ENCODE measurements around the gene UGT1A6.

Gene UGT1A6

GRCh38 chr2:233795735-233796171 lies 103.1 kb downstream of the UGT1A6 start:
- Histone ChIP-seq H3K9me3 (ENCODE audit: control insufficient read depth, low read depth, low read length) (no peaks in the 10 kb centered on the region), H3K36me3 (ENCODE audit: control insufficient read depth, low read depth, low read length) (no peaks in the 10 kb centered on the region), H3K4me3 (ENCODE audit: low read length) (no peak overlapping the region), H3K4me1 (ENCODE audit: control insufficient read depth, low read depth, low read length) (no peaks in the 10 kb centered on the region), H3K27ac (ENCODE audit: low read length) (no peak overlapping the region), H3K27me3 (ENCODE audit: control insufficient read depth, insufficient read depth, low read length) (no peaks in the 10 kb centered on the region), H3K9ac (ENCODE audit: low read length) (no peak overlapping the region)

GRCh38 chr2:233796254-233796653 lies 103.6 kb downstream of the UGT1A6 start:
- no peaks in the 10 kb centered on the region for H3K9me3 ChIP-seq (ENCODE audit: control insufficient read depth, low read depth, low read length)
- H3K27me3 ChIP-seq (ENCODE audit: control insufficient read depth, insufficient read depth, low read length): no peaks in the 10 kb centered on the region
- H3K27ac ChIP-seq (ENCODE audit: low read length): no peak overlapping the region
- no peak overlapping the region for H3K4me3 ChIP-seq (ENCODE audit: low read length)
- no peaks in the 10 kb centered on the region for H3K36me3 ChIP-seq (ENCODE audit: control insufficient read depth, low read depth, low read length)
- no peak overlapping the region for H3K9ac ChIP-seq (ENCODE audit: low read length)
- no peaks in the 10 kb centered on the region for H3K4me1 ChIP-seq (ENCODE audit: control insufficient read depth, low read depth, low read length)

GRCh38 chr2:233798335-233799086 lies 105.8 kb downstream of the UGT1A6 start:
- H3K27me3 ChIP-seq (ENCODE audit: control insufficient read depth, insufficient read depth, low read length): no peaks in the 10 kb centered on the region
- no peaks in the 10 kb centered on the region for H3K4me1 ChIP-seq (ENCODE audit: control insufficient read depth, low read depth, low read length)
- no peak overlapping the region for H3K27ac ChIP-seq (ENCODE audit: low read length)
- no peak overlapping the region for H3K9ac ChIP-seq (ENCODE audit: low read length)
- H3K9me3 ChIP-seq (ENCODE audit: control insufficient read depth, low read depth, low read length): no peaks in the 10 kb centered on the region
- no peak overlapping the region for H3K4me3 ChIP-seq (ENCODE audit: low read length)
- no peaks in the 10 kb centered on the region for H3K36me3 ChIP-seq (ENCODE audit: control insufficient read depth, low read depth, low read length)

- no peaks in the 10 kb centered on the region for H3K4me1 ChIP-seq (ENCODE audit: control insufficient read depth, low read depth, low read length)
- H3K9me3 ChIP-seq (ENCODE audit: control insufficient read depth, low read depth, low read length): no peaks in the 10 kb centered on the region
- H3K27me3 ChIP-seq (ENCODE audit: control insufficient read depth, insufficient read depth, low read length): no peaks in the 10 kb centered on the region
- no peaks in the 10 kb centered on the region for H3K36me3 ChIP-seq (ENCODE audit: control insufficient read depth, low read depth, low read length)
- H3K9ac ChIP-seq (ENCODE audit: low read length): no peak overlapping the region
- H3K27ac ChIP-seq (ENCODE audit: low read length): no peak overlapping the region
- no peak overlapping the region for H3K4me3 ChIP-seq (ENCODE audit: low read length)
Observed at GRCh38 chr2:233799087-233799665, 106.5 kb downstream of the UGT1A6 start.

GRCh38 chr2:233799716-233800115 lies 107.0 kb downstream of the UGT1A6 start:
- no peaks in the 10 kb centered on the region for H3K9me3 ChIP-seq (ENCODE audit: control insufficient read depth, low read depth, low read length)
- no peaks in the 10 kb centered on the region for H3K27me3 ChIP-seq (ENCODE audit: control insufficient read depth, insufficient read depth, low read length)
- no peaks in the 10 kb centered on the region for H3K4me1 ChIP-seq (ENCODE audit: control insufficient read depth, low read depth, low read length)
- H3K36me3 ChIP-seq (ENCODE audit: control insufficient read depth, low read depth, low read length): no peaks in the 10 kb centered on the region
- no peak overlapping the region for H3K9ac ChIP-seq (ENCODE audit: low read length)
- no peak overlapping the region for H3K27ac ChIP-seq (ENCODE audit: low read length)
- H3K4me3 ChIP-seq (ENCODE audit: low read length): no peak overlapping the region

GRCh38 chr2:233800208-233800607 lies 107.5 kb downstream of the UGT1A6 start:
- no peaks in the 10 kb centered on the region for H3K4me1 ChIP-seq (ENCODE audit: control insufficient read depth, low read depth, low read length)
- no peaks in the 10 kb centered on the region for H3K27me3 ChIP-seq (ENCODE audit: control insufficient read depth, insufficient read depth, low read length)
- no peak overlapping the region for H3K27ac ChIP-seq (ENCODE audit: low read length)
- no peaks in the 10 kb centered on the region for H3K36me3 ChIP-seq (ENCODE audit: control insufficient read depth, low read depth, low read length)
- H3K9ac ChIP-seq (ENCODE audit: low read length): no peak overlapping the region
- H3K9me3 ChIP-seq (ENCODE audit: control insufficient read depth, low read depth, low read length): no peaks in the 10 kb centered on the region
- no peak overlapping the region for H3K4me3 ChIP-seq (ENCODE audit: low read length)

- no peak overlapping the region for H3K4me3 ChIP-seq (ENCODE audit: low read length)
- no peak overlapping the region for H3K27ac ChIP-seq (ENCODE audit: low read length)
- H3K27me3 ChIP-seq (ENCODE audit: control insufficient read depth, insufficient read depth, low read length): no peaks in the 10 kb centered on the region
- no peaks in the 10 kb centered on the region for H3K4me1 ChIP-seq (ENCODE audit: control insufficient read depth, low read depth, low read length)
- H3K36me3 ChIP-seq (ENCODE audit: control insufficient read depth, low read depth, low read length): no peaks in the 10 kb centered on the region
- H3K9me3 ChIP-seq (ENCODE audit: control insufficient read depth, low read depth, low read length): no peaks in the 10 kb centered on the region
- H3K9ac ChIP-seq (ENCODE audit: low read length): no peak overlapping the region
Observed at GRCh38 chr2:233801357-233802131, 108.9 kb downstream of the UGT1A6 start.

- Histone ChIP-seq H3K9me3 (ENCODE audit: control insufficient read depth, low read depth, low read length) (no peaks in the 10 kb centered on the region), H3K36me3 (ENCODE audit: control insufficient read depth, low read depth, low read length) (no peaks in the 10 kb centered on the region), H3K27ac (ENCODE audit: low read length) (no peak overlapping the region), H3K4me1 (ENCODE audit: control insufficient read depth, low read depth, low read length) (no peaks in the 10 kb centered on the region), H3K27me3 (ENCODE audit: control insufficient read depth, insufficient read depth, low read length) (no peaks in the 10 kb centered on the region), H3K9ac (ENCODE audit: low read length) (no peak overlapping the region), H3K4me3 (ENCODE audit: low read length) (no peak overlapping the region)
Observed at GRCh38 chr2:233802132-233802815, 109.6 kb downstream of the UGT1A6 start.

- Histone ChIP-seq H3K27me3 (ENCODE audit: control insufficient read depth, insufficient read depth, low read length) (no peaks in the 10 kb centered on the region), H3K4me3 (ENCODE audit: low read length) (no peak overlapping the region), H3K36me3 (ENCODE audit: control insufficient read depth, low read depth, low read length) (no peaks in the 10 kb centered on the region), H3K9ac (ENCODE audit: low read length) (no peak overlapping the region), H3K4me1 (ENCODE audit: control insufficient read depth, low read depth, low read length) (no peaks in the 10 kb centered on the region), H3K27ac (ENCODE audit: low read length) (no peak overlapping the region), H3K9me3 (ENCODE audit: control insufficient read depth, low read depth, low read length) (no peaks in the 10 kb centered on the region)
Observed at GRCh38 chr2:233803292-233803911, 110.7 kb downstream of the UGT1A6 start.

GRCh38 chr2:233803994-233804393 lies 111.3 kb downstream of the UGT1A6 start:
- Histone ChIP-seq H3K9me3 (ENCODE audit: control insufficient read depth, low read depth, low read length) (no peaks in the 10 kb centered on the region), H3K27ac (ENCODE audit: low read length) (no peak overlapping the region), H3K27me3 (ENCODE audit: control insufficient read depth, insufficient read depth, low read length) (no peaks in the 10 kb centered on the region), H3K4me1 (ENCODE audit: control insufficient read depth, low read depth, low read length) (no peaks in the 10 kb centered on the region), H3K4me3 (ENCODE audit: low read length) (no peak overlapping the region), H3K36me3 (ENCODE audit: control insufficient read depth, low read depth, low read length) (no peaks in the 10 kb centered on the region), H3K9ac (ENCODE audit: low read length) (no peak overlapping the region)
